Lower leg skin (tissue), 3 donors: ENCODE results near the gene FAM135A.

ENCODE experiments used
- POLR2A ChIP-seq, 2 donors: fragments of 450-650 bp; IDR thresholded peaks; one replicate each; pipeline ENCODE4 v1.6.1; 2016 to 2017; ENCODE audit warnings: antibody characterized with exemption in 2 of 2, mild to moderate bottlenecking in 1 of 2, moderate library complexity in 1 of 2
- TF ChIP-seq, protein P1 (sequence below), 3 donors: fragments of 450-650 bp; IDR thresholded peaks; one replicate each; pipeline ENCODE4 v1.5.1; 2016; ENCODE audit warnings: antibody characterized with exemption in 3 of 3, mild to moderate bottlenecking in 3 of 3, moderate library complexity in 2 of 3

GRCh38 chr6:70507161-70507560 is 93.9 kb downstream of the FAM135A start:
- TF ChIP-seq, protein P1, sequence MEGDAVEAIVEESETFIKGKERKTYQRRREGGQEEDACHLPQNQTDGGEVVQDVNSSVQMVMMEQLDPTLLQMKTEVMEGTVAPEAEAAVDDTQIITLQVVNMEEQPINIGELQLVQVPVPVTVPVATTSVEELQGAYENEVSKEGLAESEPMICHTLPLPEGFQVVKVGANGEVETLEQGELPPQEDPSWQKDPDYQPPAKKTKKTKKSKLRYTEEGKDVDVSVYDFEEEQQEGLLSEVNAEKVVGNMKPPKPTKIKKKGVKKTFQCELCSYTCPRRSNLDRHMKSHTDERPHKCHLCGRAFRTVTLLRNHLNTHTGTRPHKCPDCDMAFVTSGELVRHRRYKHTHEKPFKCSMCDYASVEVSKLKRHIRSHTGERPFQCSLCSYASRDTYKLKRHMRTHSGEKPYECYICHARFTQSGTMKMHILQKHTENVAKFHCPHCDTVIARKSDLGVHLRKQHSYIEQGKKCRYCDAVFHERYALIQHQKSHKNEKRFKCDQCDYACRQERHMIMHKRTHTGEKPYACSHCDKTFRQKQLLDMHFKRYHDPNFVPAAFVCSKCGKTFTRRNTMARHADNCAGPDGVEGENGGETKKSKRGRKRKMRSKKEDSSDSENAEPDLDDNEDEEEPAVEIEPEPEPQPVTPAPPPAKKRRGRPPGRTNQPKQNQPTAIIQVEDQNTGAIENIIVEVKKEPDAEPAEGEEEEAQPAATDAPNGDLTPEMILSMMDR (IDR thresholded peaks at IDR 0.05) = no peak
- TF ChIP-seq POLR2A (IDR thresholded peaks at IDR 0.05) = no peak
